GM13977 (cell line): ENCODE results near the gene PPP1R3A.

ENCODE experiments used
- DNase-seq: peaks from one replicate; pipeline ENCODE4 v3.0.0; 2012; ENCODE audit warnings: low spot score
- CTCF ChIP-seq: IDR thresholded peaks from 2 replicates; pipeline ENCODE4 v1.5.1; 2012; ENCODE audit warnings: mild to moderate bottlenecking, control low read depth; ENCODE audit not compliant: insufficient read depth; ENCODE audit errors: extremely low read depth, missing control alignments
- in situ Hi-C: fragments of 300-500 bp; cut with MboI; formaldehyde crosslinking; loops from one replicate; pipeline ENCODE4 v1.12.0; 2022; ENCODE audit warnings: low sequenced_read_pairs, low pct_unique_long_range_greater_than_20kb, mixed read lengths, inconsistent platforms; ENCODE audit not compliant: unreplicated experiment

The PPP1R3A gene

GRCh38 chr7:113917840-113918239, 969 bp downstream of the PPP1R3A start:
- no peak for DNase-seq
- no peak for TF ChIP-seq CTCF
- in situ Hi-C loops = no loop called here

DNA sequence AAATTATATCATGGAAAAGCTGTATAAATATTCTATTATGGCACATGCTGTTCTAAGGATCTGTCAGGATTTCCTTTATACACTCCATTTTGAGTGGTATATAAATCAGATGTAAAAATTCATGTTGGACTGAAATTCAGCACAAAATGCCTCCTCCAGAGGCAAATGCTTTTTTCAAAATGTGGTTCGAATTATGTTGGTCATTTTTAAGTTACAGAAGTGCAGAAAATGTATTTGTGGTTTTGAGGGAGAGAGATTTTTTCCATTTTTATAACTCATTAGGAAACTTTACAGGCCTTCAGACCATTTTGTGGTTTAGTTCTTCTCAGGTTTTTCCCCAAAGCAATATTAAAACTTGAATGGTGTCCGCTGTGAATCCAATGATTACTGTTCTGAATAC, 2.9 kb downstream of the PPP1R3A start:
- TF ChIP-seq CTCF = no peak
- in situ Hi-C loops = no loop called here
- DNase-seq = no peak

- no peak for TF ChIP-seq CTCF
- in situ Hi-C loops = no loop called here
- DNase-seq = no peak
Observed at GRCh38 chr7:113912876-113913275, 5.9 kb downstream of the PPP1R3A start.

DNA sequence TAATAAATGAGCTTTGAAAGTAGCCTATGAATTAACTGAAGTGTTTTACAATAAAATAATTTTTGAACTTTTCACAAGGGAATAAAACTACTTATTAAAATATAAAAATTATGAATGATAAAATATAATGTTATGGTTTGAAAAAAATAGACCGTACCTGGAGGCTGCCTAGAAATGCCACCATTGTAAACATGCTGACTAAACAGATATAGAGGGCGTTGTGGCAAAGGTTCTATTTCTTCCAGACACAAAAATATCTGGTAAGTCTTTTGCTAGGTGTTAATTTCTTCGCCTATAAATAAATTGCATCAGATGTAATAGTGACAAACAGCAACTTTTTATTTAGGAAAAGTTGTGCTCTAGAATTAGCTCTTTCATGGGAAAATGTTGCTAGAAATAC, 11.2 kb downstream of the PPP1R3A start:
- in situ Hi-C loops = no loop called here
- no peak for TF ChIP-seq CTCF

GRCh38 chr7:113904521-113904920, 14.3 kb downstream of the PPP1R3A start:
- no peak for DNase-seq
- in situ Hi-C loops = no loop called here
- TF ChIP-seq CTCF = no peak

More for the DNA sequence above, 11.2 kb downstream of the PPP1R3A start:
- DNase-seq = no peak

DNA sequence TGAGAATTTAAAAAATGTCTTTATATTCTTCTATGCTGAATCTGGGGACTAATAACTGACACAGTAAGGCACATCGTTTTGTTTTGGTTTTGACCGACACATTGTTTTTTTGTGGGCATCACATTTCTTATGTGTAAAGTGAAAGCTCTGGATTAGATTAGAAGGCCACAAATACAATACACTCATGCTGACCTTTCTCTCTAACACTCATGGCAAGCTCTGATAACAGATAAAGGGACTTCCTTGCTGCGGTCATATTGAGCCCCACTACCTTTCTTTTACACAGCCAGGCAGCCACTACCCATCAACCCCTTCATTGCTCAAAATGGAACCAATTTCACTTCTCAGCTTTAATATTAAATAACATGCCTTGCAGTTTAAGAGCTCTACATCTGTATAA, 26.0 kb downstream of the PPP1R3A start:
- in situ Hi-C loops = no loop called here
- TF ChIP-seq CTCF = no peak
- DNase-seq = no peak

DNA sequence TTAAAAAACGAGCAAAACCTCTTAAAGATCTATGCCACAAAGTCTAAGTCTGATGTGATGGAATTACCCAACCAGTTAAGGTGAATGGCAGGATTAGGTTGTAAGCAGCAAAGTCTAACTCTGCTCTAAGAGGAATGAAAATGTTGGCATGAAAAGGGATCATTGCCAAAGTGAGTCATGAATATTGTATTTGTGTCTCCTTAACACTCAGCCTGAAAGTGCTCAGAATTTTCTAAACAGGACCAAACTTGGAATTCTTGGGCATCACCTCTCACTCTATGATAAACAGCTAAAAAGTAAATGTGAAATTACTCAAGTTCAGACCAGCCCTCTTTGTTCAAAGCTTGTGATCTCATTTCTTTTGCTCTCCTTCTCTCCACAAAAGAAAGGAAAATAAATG, 27.0 kb downstream of the PPP1R3A start:
- no peak for DNase-seq
- no peak for TF ChIP-seq CTCF
- in situ Hi-C loops = no loop called here
